DOHH2 (cell line): ENCODE data around the gene ZBTB4.

Experiments used
- EZH2phosphoT487 ChIP-seq: fragments of 200-600 bp; sonication (generic); IDR thresholded peaks from 2 replicates; pipeline ENCODE4 v1.6.1; 2017; ENCODE audit warnings: borderline replicate concordance, mild to moderate bottlenecking, antibody characterized with exemption, low read length, moderate library complexity, mixed read lengths
- TF ChIP-seq, protein P1 (sequence below): fragments of 200-600 bp; sonication (generic); IDR thresholded peaks from one replicate; pipeline ENCODE4 v1.5.1; 2014; ENCODE audit warnings: antibody characterized with exemption, mild to moderate bottlenecking, low read depth, low read length; ENCODE audit not compliant: poor library complexity, severe bottlenecking

DNA sequence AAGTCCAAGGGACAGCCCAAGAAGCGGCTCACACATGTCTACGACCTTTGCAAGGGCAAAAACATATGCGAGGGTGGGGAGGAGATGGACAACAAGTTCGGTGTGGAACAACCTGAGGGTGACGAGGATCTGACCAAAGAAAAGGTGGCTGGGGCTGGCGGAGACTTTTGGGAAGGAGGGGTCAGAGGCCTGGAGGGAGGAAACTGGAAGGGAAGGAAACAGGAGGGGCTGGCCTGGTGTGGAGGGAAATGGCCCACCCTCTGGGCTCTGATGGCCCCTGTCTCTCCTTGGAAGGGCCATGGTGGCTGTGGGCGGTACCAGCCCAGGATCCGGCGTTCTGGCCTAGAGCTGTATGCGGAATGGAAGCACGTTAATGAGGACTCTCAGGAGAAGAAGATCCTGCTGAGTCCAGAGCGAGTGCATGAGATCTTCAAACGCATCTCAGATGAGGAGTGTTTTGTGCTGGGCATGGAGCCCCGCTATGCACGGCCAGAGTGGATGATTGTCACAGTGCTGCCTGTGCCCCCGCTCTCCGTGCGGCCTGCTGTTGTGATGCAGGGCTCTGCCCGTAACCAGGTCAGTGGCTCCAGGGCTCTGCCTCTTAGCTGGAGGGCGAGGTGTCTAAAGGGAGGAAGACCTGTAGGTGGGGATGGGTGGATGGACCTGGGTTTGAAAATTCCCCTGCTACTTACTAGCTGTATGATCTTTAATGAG lies 17.2 kb upstream of the ZBTB4 start:
- TF ChIP-seq, protein P1, sequence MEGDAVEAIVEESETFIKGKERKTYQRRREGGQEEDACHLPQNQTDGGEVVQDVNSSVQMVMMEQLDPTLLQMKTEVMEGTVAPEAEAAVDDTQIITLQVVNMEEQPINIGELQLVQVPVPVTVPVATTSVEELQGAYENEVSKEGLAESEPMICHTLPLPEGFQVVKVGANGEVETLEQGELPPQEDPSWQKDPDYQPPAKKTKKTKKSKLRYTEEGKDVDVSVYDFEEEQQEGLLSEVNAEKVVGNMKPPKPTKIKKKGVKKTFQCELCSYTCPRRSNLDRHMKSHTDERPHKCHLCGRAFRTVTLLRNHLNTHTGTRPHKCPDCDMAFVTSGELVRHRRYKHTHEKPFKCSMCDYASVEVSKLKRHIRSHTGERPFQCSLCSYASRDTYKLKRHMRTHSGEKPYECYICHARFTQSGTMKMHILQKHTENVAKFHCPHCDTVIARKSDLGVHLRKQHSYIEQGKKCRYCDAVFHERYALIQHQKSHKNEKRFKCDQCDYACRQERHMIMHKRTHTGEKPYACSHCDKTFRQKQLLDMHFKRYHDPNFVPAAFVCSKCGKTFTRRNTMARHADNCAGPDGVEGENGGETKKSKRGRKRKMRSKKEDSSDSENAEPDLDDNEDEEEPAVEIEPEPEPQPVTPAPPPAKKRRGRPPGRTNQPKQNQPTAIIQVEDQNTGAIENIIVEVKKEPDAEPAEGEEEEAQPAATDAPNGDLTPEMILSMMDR: no peak
- no peak for TF ChIP-seq EZH2phosphoT487
